Glutamatergic neuron (in vitro differentiated cells): Measurements from ENCODE around the gene MAPK8IP3. TPM values are rescaled to one million over a fixed set of nuclear protein-coding genes. Genes with fewer than 3 reads are reported as not detected.

Experiments
- DNase-seq: peaks from one replicate; pipeline ENCODE4 v3.0.0; 2022
- H3K27ac Mint-ChIP-seq: one replicate; pipeline ENCODE4 v1.8.0; 2020; ENCODE audit warnings: mild to moderate bottlenecking, mixed read lengths, inconsistent platforms; ENCODE audit not compliant: unreplicated experiment
- H3K27me3 Mint-ChIP-seq: one replicate; pipeline ENCODE4 v1.8.0; 2020; ENCODE audit warnings: mild to moderate bottlenecking, moderate library complexity, mixed read lengths, inconsistent platforms; ENCODE audit not compliant: unreplicated experiment
- H3K36me3 Mint-ChIP-seq: one replicate; pipeline ENCODE4 v1.8.0; 2020; ENCODE audit warnings: mild to moderate bottlenecking, mixed read lengths, inconsistent platforms; ENCODE audit not compliant: unreplicated experiment
- H3K4me1 Mint-ChIP-seq: one replicate; pipeline ENCODE4 v1.8.0; 2020; ENCODE audit warnings: mild to moderate bottlenecking, low read depth, mixed read lengths, inconsistent platforms; ENCODE audit not compliant: unreplicated experiment
- H3K4me3 Mint-ChIP-seq: one replicate; pipeline ENCODE4 v1.8.0; 2020; ENCODE audit warnings: mild to moderate bottlenecking, mixed read lengths, inconsistent platforms; ENCODE audit not compliant: unreplicated experiment
- H3K9me3 Mint-ChIP-seq: one replicate; pipeline ENCODE4 v1.8.0; 2020; ENCODE audit warnings: mild to moderate bottlenecking, moderate library complexity, mixed read lengths, inconsistent platforms; ENCODE audit not compliant: unreplicated experiment
- CTCF ChIP-seq: fragments of 200-600 bp; sonication (generic); IDR thresholded peaks from one replicate; pipeline ENCODE4 v1.5.0; 2021; ENCODE audit not compliant: partially characterized antibody, unreplicated experiment
- total RNA-seq: library from RNA; stranded (reverse); fragmentation: NEBNext Ultra II Directional; extraction: Animal tissue kit (Norgen Biotek cat#: 25700); gene quantifications from one replicate; pipeline ENCODE4 v1.2.1, GENCODE V29; 2021; ENCODE audit not compliant: unreplicated experiment

Gene MAPK8IP3
- total RNA-seq, 1 donor from 2014 or later: 281 TPM

GRCh38 chr16:1787322-1788094 lies 81.5 kb downstream of the MAPK8IP3 start:
- no peak for TF ChIP-seq CTCF
- Mint-ChIP-seq H3K4me1 (no peaks in the 10 kb centered on the region), H3K4me3 (no peak overlapping the region), H3K9me3 (peaks cover 3% of the 10 kb centered on the region), H3K27ac (no peak overlapping the region), H3K36me3 (no peaks in the 10 kb centered on the region), H3K27me3 (peaks cover 7% of the 10 kb centered on the region)
- peak; percentile 20 for DNase-seq

GRCh38 chr16:1788095-1788707 lies 82.2 kb downstream of the MAPK8IP3 start:
- peak; percentile 16 for DNase-seq
- H3K27ac Mint-ChIP-seq: no peak overlapping the region
- H3K4me3 Mint-ChIP-seq: no peak overlapping the region
- H3K27me3 Mint-ChIP-seq: peaks cover 3% of the 10 kb centered on the region
- no peak for TF ChIP-seq CTCF
- H3K4me1 Mint-ChIP-seq: no peaks in the 10 kb centered on the region
- H3K36me3 Mint-ChIP-seq: no peaks in the 10 kb centered on the region
- peaks cover 2% of the 10 kb centered on the region for H3K9me3 Mint-ChIP-seq

GRCh38 chr16:1788708-1789100 lies 82.7 kb downstream of the MAPK8IP3 start:
- no peak for TF ChIP-seq CTCF
- Mint-ChIP-seq H3K4me1 (no peaks in the 10 kb centered on the region), H3K27me3 (no peaks in the 10 kb centered on the region), H3K27ac (no peak overlapping the region), H3K4me3 (no peak overlapping the region), H3K36me3 (no peaks in the 10 kb centered on the region), H3K9me3 (peaks cover 2% of the 10 kb centered on the region)
- DNase-seq: peak; percentile 15

- peak; percentile 17 for DNase-seq
- Mint-ChIP-seq H3K36me3 (no peaks in the 10 kb centered on the region), H3K4me1 (no peaks in the 10 kb centered on the region), H3K9me3 (peaks cover 2% of the 10 kb centered on the region), H3K27me3 (no peaks in the 10 kb centered on the region), H3K4me3 (no peak overlapping the region), H3K27ac (no peak overlapping the region)
- TF ChIP-seq CTCF: no peak
These were observed 83.6 kb downstream of the MAPK8IP3 start for GRCh38 chr16:1789643-1790045.

GRCh38 chr16:1790261-1790610 lies 84.2 kb downstream of the MAPK8IP3 start:
- no peak for DNase-seq
- no peaks in the 10 kb centered on the region for H3K4me1 Mint-ChIP-seq
- peaks cover 2% of the 10 kb centered on the region for H3K9me3 Mint-ChIP-seq
- H3K27me3 Mint-ChIP-seq: no peaks in the 10 kb centered on the region
- no peak overlapping the region for H3K4me3 Mint-ChIP-seq
- H3K27ac Mint-ChIP-seq: no peak overlapping the region
- TF ChIP-seq CTCF: no peak
- no peaks in the 10 kb centered on the region for H3K36me3 Mint-ChIP-seq
